Activated CD8-positive, alpha-beta memory T cell treated with anti-CD3 and anti-CD28 coated beads for 1 hour (primary cell): ENCODE results near the gene TMEM132D.

Experiments used
- DNase-seq, 2 donors: peaks; one replicate each; pipeline ENCODE4 v3.0.0-alpha.2; 2020; ENCODE audit warnings: low read depth in 1 of 2; ENCODE audit errors: extremely low read depth in 1 of 2

TMEM132D gene

DNA sequence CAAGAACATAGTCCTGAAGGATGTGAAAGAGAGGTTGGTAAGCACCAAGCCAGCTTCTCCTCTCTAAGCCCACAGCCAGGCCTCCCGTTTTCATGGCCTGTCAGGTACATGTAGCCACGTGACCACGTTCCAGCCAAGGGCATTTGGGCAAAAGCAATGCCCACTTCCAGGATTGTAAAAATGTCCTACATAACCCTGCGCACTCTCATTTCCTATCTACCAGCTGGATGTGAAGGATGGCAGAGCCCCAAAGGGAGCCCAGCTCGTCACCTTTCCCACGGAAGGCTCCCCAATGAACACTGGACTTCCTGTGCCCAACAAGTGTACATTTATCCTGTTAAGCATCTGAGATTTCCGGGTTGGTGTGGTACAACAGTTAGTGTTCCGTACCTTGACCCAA, 231.7 kb downstream of the TMEM132D start:
- no peak for DNase-seq

DNA sequence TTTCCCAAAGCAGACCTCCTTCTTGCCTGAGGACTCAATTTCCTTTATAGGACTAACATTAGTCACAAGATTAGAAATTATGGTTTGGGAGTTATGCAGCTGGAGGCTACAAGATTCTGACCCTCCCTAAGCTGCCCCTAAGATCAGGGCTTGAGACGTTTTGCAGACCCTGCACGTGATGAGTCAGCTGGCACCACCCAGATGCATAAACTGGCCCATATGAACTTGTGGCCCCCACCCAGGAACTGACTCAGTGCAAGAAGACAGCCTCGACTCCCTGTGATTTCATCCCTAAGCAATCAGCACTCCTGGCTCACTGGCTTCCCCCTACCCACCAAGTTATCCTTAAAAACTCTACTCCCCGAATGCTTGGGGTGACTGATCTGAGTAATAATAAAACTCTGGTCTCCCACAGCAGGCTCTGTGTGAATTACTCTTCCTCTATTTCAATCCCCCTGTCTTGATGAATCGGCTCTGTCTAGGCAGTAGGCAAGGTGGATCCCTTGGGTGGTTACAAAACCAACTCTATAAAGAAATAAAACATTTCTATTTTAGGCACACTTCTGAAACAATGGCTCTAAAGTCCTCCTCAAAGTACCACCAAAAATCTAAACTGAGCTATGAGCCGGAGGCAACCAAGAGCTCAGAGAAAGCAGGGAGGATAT, 233.4 kb downstream of the TMEM132D start:
- no peak for DNase-seq

DNA sequence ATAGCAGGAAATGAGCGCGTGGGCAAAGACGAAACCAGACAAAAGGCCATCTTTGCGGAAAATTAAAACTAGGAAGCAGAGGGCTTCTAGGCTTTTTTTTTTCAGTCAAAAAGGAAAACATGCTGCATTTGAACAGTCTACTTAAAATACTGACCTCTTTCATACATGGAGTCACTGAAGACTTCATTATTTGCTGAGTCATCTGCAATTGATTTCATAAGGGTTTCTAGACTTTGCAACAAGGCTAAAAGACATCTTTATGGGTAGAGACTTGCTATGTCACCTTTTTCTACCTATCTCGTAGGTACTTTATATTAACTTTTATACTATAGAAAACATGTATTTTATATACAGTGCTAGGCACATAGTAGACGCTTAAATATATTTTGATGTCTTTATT, 238.4 kb downstream of the TMEM132D start:
- no peak for DNase-seq

GRCh38 chr12:129662234-129662633, 241.6 kb downstream of the TMEM132D start:
- DNase-seq = no peak

DNA sequence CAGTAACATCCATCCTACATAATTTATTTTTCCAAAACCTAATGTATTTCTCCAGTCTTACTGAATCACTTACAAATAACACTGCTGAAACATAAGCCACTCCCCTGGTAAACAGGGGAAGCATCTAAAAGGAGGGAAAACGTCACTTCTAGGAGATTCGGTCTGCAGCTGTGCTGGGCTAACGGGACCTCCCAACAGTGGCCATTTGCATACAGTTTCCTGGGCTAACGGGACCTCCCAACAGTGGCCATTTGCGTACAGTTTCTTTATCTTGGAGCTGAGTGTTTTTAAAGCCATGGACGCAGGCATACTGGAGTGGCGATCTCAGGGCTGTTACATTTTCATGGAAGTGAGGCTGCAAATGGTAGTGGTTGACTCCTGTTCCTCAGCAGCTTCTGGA, 242.9 kb downstream of the TMEM132D start:
- no peak for DNase-seq

GRCh38 chr12:129659961-129660622, 243.7 kb downstream of the TMEM132D start:
- DNase-seq = no peak

DNA sequence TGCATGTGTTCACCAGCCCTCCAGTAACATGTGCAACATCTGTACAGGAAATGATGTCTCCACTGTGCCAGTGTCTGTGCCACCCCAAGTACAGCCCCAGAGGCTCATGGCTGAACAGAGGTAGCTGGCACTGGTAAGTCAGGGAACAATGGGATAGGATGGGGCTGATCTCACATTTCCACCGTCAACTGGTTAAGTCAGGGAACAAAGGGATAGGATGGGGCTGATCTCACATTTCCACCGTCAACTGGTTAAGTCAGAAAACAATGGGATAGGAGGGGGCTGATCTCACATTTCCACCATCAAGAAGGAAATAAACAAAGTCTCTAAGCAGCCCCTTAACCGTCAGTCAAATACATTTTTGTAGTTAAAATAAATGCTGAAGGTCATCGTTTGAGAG, 246.6 kb downstream of the TMEM132D start:
- DNase-seq = no peak

GRCh38 chr12:129651951-129652350, 251.9 kb downstream of the TMEM132D start:
- no peak for DNase-seq

GRCh38 chr12:129641926-129642325, 261.9 kb downstream of the TMEM132D start:
- DNase-seq = no peak

GRCh38 chr12:129635021-129635685, 268.7 kb downstream of the TMEM132D start:
- DNase-seq = no peak

DNA sequence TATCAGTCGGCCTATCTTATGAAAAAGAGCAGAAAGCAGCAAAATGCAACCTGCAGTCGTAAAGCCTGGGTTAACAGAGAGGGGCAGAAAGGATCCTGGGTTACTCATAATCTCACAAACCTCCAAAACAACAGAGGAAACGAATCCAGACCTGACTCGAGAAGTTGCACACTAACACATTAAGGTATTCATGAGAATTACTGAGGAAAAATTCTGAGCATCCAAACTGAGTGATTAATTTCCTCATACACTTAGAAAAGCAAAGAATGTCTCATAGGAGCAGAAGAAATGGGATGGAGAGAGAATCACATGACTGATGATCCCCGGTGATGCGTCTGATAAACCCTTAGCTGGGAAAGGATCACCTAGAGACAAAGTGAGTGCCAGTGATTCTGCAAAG, 272.5 kb downstream of the TMEM132D start:
- DNase-seq = no peak

DNA sequence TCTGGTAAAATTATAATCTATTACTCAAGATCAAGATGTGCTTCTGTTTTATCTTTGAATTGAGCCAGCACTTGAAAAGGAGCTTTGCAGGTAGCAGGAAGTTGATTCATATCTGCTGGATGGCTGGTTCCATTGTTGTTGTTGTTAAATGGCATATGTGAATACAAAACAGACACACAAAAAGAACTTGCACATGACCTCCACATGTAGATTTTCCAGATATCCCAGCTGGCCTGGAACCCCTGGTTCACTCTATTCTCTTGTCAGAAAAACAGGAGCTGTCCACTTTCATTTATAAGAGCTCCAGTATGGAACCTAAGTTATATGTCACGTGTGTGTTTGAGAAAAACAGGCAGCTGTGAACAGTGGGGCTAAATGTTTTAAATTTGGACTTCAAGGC, 273.9 kb downstream of the TMEM132D start:
- no peak for DNase-seq

DNA sequence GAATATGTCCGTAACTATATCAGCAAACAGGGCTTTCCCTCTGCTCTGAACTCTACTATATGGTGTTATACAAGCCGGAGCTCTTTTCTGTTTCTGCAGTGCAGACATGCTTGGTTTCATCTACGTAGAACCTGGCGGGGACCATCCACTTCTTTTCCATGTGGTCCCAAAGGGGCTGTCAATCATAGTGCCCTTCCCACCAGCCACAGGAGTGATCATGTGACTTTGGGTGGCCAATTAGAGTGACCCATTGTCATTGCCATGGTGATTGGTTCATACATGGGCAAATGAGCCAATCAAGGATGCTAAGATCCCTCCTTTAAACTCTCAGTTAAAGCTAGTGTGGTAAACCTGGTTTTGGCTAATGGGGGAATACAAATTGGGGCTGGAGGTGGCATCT, 281.3 kb downstream of the TMEM132D start:
- DNase-seq = no peak

DNA sequence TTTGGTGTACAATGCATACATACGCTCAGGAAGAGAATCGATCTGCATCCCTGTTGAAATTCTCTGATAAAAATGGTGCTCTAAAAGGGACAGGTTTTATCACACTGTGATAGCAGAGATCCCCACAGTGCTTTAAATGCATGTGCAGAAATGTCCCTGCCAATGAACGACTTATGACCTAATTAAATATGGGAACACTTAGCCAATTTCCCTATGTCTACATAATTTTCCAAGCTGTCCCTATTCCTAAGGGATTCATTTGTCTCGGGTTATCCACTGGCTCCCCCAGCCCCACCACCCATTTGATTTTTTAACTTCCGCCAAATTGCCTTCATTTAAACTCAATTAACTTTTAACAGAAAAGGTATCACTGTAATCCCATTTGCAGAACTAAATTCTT, 284.6 kb downstream of the TMEM132D start:
- DNase-seq = no peak

DNA sequence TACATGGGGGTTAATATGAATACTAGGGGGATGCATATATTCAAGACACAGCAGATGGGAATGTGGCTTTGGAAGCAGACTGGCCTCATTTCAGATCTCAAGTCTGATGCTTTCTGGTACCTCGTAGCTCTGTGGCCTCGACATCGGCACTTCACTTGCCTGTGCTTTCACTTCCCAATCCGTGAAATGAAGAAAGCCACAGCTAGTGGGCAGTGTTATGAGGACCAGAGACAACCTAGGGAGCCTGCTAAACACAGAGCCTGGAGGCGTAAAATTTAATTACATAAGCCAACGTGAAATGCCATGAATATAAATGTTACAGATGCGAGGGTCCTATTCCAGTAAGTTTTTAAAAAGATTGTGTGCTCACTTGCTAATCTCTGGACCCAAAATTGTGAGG, 286.0 kb downstream of the TMEM132D start:
- DNase-seq = no peak

DNA sequence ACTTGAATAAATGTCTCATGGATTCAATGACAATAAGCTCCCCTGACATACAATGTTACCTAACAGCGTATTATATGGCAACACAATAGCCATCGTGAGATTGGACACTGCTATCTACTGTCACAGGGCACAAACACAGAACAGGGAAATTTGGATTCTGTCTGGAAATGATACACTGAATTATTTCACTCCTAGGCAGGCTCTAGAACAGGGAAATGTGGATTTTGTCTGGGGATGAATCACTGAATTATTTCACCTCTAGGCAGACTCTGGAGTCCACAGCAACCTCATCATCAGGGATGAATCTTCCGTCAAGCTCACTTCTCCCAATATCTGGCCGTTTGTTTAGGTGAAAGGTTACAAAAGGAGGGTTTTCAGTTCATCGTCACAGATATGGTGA, 288.8 kb downstream of the TMEM132D start:
- no peak for DNase-seq

DNA sequence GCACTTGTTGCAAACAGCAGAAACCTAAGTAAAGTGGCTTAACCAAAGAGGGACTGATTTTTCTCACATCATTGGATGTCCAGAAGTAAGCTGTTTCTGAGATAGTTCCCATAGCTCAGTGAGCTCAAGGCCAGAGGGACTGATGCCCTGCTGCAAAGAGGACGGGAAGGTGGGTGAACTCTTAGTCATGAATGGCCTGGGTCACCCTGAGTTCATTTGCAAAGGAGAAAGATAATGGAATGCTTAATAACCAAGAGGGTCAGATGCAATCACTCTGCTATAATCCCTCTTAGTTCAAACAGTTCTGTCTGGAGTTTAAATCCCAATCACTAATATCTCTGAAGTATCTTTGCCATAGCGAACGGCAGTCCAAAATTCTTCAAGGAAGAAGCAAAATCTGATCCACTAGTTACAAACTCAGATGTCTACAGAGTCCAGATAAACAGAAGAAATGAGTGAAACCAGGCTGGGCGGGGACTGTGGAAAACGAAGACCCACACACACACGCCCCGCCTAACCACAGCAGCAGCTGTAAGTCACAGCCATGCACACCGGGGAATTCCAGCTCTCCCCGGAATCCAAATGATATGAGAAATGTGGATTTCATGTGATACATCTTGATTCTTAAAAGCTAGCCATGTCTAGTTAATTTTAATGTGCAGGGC, 289.5 kb downstream of the TMEM132D start:
- no peak for DNase-seq

GRCh38 chr12:129613314-129613713, 290.5 kb downstream of the TMEM132D start:
- no peak for DNase-seq

DNA sequence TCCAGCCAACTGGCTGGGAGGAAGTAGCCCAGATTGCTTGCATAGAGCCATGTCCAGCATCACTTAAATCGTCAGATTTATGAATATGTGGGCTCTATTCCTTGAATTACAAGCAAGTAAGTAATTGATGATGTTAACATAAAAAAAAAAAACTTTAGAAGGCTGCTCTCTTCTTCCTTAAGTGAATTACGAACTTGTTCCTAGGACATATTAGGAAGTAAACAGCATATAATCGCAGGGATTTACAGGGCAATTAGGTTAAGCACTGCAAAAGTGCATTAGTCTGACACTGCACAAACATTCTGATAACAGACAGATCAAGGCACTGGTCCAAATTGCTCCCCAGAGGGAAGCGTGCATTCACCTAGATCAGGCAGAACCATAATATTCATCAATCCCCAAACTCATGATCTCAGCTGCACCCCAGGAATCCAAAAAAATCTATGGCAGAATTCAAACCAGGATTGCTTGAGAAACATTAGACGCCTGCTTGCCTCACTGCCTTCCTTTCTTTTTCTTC, 293.2 kb downstream of the TMEM132D start:
- no peak for DNase-seq

GRCh38 chr12:129607756-129608155, 296.1 kb downstream of the TMEM132D start:
- no peak for DNase-seq

- no peak for DNase-seq
These were observed 296.5 kb downstream of the TMEM132D start for GRCh38 chr12:129607301-129607700.

GRCh38 chr12:129606239-129606638, 297.6 kb downstream of the TMEM132D start:
- no peak for DNase-seq
